Measurements from ENCODE around the gene ARNT2. TPM values are rescaled to one million over a fixed set of nuclear protein-coding genes. Genes with fewer than 3 reads are reported as not detected.
A peak's percentile ranks its signal among the peaks of the same experiment; 100 is the strongest.

The ARNT2 gene
- total and polyA plus RNA-seq, 10 of the 15 experiments (the other 5 are each of a cell fraction or from before 2014, with no cell fraction given) = 0.07 to 0.49 (median 0.09) TPM; not detected in 6

- ChIA-PET RAD21 (ENCODE audit: unreplicated experiment) (interaction anchor here (1.0 to 5.4 kb wide), 5 partner anchors 57 to 810 kb away, joined by 3 to 49 read pairs (median 6); no protein-coding TSS in a partner anchor), POLR2A (no interaction called here), SMC1A (ENCODE audit: uncharacterized antibody, unreplicated experiment) (interaction anchor here (0.7 to 4.6 kb wide), 5 partner anchors 57 to 513 kb away, joined by 3 to 44 read pairs (median 3); no protein-coding TSS in a partner anchor), CTCF (interaction anchor here (0.6 to 7.5 kb wide), 21 partner anchors 17 to 911 kb away, joined by 3 to 130 read pairs (median 4); partner anchors contain the start of gene CEMIP)
- FAIRE-seq (peak; percentile 89), DNase-seq (ENCODE audit: low read depth, low spot score) (peak; percentile 16), ATAC-seq (peak; percentile 88)
- Histone ChIP-seq H3K4me3 (no peak overlapping the region), H3K4me2 (ENCODE audit: control insufficient read depth, insufficient read depth) (no peak overlapping the region), H2AFZ (ENCODE audit: control insufficient read depth, low read depth, low read length) (no peak overlapping the region), H3K27ac (ENCODE audit: control insufficient read depth, insufficient read depth) (no peak overlapping the region), H3K4me1 (ENCODE audit: control insufficient read depth, insufficient read depth, low read length) (no peaks in the 10 kb centered on the region), H3K79me2 (ENCODE audit: control insufficient read depth, insufficient read depth, low read length) (no peaks in the 10 kb centered on the region), H3K36me3 (ENCODE audit: control insufficient read depth in 2 of 2, insufficient read depth in 2 of 2, low read length in 1 of 2) (no peaks in the 10 kb centered on the region), H3K27me3 (replicated peaks in 1 of 2; ENCODE audit: control insufficient read depth in 2 of 2, insufficient read depth in 2 of 2, low read length in 1 of 2) (no peaks in the 10 kb centered on the region; a peak in 3 of 4 replicates), H3K9me3 (replicated peaks; ENCODE audit: control insufficient read depth, insufficient read depth, low read length) (no peaks in the 10 kb centered on the region), H4K20me1 (ENCODE audit: control insufficient read depth, insufficient read depth) (no peaks in the 10 kb centered on the region), H3K9ac (ENCODE audit: control insufficient read depth, insufficient read depth, low read length) (no peak overlapping the region)
- 14% methylated on average over 17 of the region's 17 CpGs for WGBS (ENCODE audit: insufficient coverage, insufficient replicate concordance, low lambda C conversion rate, missing lambda C conversion rate)
- in situ Hi-C loops (cut with MboI) (loop anchor here (5.0 to 10.0 kb wide), 4 partner anchors 321 to 809 kb away; partner anchors contain the start of gene CEMIP), intact Hi-C loops (cut with micrococcal nuclease; ENCODE audit: unreplicated experiment) (loop anchor here (1.0 to 5.0 kb wide), 5 partner anchors 57 to 811 kb away; no protein-coding TSS in a partner anchor)
- BruUV-seq (replicated peaks) = no TSS peak
- TF ChIP-seq FOXK2 (IDR thresholded peaks at IDR 0.05) = no peak
- TF ChIP-seq, protein P1, sequence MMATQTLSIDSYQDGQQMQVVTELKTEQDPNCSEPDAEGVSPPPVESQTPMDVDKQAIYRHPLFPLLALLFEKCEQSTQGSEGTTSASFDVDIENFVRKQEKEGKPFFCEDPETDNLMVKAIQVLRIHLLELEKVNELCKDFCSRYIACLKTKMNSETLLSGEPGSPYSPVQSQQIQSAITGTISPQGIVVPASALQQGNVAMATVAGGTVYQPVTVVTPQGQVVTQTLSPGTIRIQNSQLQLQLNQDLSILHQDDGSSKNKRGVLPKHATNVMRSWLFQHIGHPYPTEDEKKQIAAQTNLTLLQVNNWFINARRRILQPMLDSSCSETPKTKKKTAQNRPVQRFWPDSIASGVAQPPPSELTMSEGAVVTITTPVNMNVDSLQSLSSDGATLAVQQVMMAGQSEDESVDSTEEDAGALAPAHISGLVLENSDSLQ (IDR thresholded peaks at IDR 0.05) = no peak
- TF ChIP-seq, protein P2, sequence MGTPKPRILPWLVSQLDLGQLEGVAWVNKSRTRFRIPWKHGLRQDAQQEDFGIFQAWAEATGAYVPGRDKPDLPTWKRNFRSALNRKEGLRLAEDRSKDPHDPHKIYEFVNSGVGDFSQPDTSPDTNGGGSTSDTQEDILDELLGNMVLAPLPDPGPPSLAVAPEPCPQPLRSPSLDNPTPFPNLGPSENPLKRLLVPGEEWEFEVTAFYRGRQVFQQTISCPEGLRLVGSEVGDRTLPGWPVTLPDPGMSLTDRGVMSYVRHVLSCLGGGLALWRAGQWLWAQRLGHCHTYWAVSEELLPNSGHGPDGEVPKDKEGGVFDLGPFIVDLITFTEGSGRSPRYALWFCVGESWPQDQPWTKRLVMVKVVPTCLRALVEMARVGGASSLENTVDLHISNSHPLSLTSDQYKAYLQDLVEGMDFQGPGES (IDR thresholded peaks at IDR 0.05) = no peak
- no peak for TF ChIP-seq SPI1 (IDR thresholded peaks at IDR 0.05; ENCODE audit: borderline replicate concordance, insufficient read depth, low read depth, low read length)
- no peak for TF ChIP-seq IKZF2 (IDR thresholded peaks at IDR 0.05)
- TF ChIP-seq, protein P3, sequence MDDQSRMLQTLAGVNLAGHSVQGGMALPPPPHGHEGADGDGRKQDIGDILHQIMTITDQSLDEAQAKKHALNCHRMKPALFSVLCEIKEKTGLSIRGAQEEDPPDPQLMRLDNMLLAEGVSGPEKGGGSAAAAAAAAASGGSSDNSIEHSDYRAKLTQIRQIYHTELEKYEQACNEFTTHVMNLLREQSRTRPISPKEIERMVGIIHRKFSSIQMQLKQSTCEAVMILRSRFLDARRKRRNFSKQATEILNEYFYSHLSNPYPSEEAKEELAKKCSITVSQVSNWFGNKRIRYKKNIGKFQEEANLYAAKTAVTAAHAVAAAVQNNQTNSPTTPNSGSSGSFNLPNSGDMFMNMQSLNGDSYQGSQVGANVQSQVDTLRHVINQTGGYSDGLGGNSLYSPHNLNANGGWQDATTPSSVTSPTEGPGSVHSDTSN (IDR thresholded peaks at IDR 0.05; ENCODE audit: insufficient replicate concordance, low read depth, low read length) = no peak
- no peak for TF ChIP-seq KLF5 (IDR thresholded peaks at IDR 0.05; ENCODE audit: partially characterized antibody)
- 0 out of 2 replicates have a peak, but pooled peaks have one; percentile 34 for TF ChIP-seq WRNIP1 (IDR thresholded peaks at IDR 0.05; ENCODE audit: borderline replicate concordance, low read depth, low read length)
- TF ChIP-seq POLR2A (IDR thresholded peaks at IDR 0.05; ENCODE audit: low read depth, low read length) = no peak
- TF ChIP-seq, protein P4, sequence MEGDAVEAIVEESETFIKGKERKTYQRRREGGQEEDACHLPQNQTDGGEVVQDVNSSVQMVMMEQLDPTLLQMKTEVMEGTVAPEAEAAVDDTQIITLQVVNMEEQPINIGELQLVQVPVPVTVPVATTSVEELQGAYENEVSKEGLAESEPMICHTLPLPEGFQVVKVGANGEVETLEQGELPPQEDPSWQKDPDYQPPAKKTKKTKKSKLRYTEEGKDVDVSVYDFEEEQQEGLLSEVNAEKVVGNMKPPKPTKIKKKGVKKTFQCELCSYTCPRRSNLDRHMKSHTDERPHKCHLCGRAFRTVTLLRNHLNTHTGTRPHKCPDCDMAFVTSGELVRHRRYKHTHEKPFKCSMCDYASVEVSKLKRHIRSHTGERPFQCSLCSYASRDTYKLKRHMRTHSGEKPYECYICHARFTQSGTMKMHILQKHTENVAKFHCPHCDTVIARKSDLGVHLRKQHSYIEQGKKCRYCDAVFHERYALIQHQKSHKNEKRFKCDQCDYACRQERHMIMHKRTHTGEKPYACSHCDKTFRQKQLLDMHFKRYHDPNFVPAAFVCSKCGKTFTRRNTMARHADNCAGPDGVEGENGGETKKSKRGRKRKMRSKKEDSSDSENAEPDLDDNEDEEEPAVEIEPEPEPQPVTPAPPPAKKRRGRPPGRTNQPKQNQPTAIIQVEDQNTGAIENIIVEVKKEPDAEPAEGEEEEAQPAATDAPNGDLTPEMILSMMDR (IDR thresholded peaks at IDR 0.05 in 2 of 3, conservative IDR thresholded peaks at IDR 0.05 in 1 of 3; ENCODE audit: control insufficient read depth in 2 of 3, extremely low read depth in 1 of 3, insufficient read depth in 1 of 3, low read depth in 3 of 3, low read length in 3 of 3) = peak; percentile 90 to 98 (median 97); a peak in 5 of 6 replicates
- no peak for TF ChIP-seq ASH2L (IDR thresholded peaks at IDR 0.05; ENCODE audit: borderline replicate concordance, low read depth)
- no peak for TF ChIP-seq SIX5 (IDR thresholded peaks at IDR 0.05; ENCODE audit: low read depth, low read length, severe bottlenecking)
- TF ChIP-seq IKZF1 (conservative IDR thresholded peaks at IDR 0.05) = no peak
- TF ChIP-seq HDAC2 (IDR thresholded peaks at IDR 0.05) = no peak
- no peak for TF ChIP-seq MTA2 (IDR thresholded peaks at IDR 0.05; ENCODE audit: low read depth)
- no peak for TF ChIP-seq POU2F2 (IDR thresholded peaks at IDR 0.05; ENCODE audit: borderline replicate concordance, low read depth, low read length)
- peak; percentile 92 for TF ChIP-seq SMC3 (IDR thresholded peaks at IDR 0.05; ENCODE audit: borderline replicate concordance, low read length)
- TF ChIP-seq NFYB (IDR thresholded peaks at IDR 0.05; ENCODE audit: insufficient read depth, low read depth, low read length) = no peak
Observed at GRCh38 chr15:80455668-80456442, 51.7 kb downstream of the ARNT2 start.

Measured in GM12878 (cell line).